HG03066 (cell line): ENCODE results near the gene MAP3K20.
"Not testable (repeated sequence)": the region's sequence is repeated elsewhere in the genome, so short reads cannot be mapped to it uniquely, and the experiment has no call there.

Experiments used
- ATAC-seq: cut with Tn5 transposase; IDR thresholded peaks from one replicate; pipeline ENCODE4 v1.9.1; 2021; ENCODE audit warnings: low read depth; ENCODE audit not compliant: unreplicated experiment

Gene MAP3K20

DNA sequence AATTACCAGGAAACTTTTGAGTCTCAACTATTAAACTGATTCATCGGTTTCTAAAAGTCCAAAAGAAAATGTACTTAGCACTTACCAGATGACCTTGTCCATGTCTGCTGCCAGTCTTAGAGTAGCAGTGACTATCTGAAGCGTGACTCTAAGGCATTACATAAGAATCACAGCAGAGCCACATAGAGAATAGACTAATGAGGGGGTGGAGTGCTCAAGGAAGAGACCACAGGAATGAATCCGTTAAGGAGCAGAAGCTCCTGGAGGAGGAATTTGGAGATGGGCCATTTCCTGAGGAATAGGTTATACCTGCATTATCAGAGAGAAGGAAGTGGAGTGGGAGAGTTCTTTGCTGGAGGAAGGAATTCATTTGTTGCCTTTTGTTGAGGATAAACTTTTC is 116.0 kb downstream of the MAP3K20 start:
- ATAC-seq, result no peak

DNA sequence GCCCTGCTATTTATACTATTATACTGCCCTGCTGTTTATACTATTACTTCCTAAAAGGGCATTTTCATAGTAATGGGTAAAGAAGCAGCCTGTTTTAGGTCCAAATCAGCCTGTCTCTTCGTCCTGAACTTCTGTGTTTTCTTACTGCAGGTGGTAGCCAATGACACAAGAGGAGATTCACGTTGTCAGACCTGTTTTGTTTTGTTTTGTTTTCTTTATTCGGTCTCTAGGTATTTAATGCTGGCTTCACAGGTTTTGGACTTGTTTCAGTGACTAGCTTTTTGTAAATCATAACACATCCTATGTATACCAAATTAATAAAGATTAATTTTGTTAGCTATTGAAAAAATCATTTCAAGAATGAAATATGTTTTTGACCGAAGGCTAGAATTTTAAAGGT is 116.4 kb downstream of the MAP3K20 start:
- no peak for ATAC-seq

DNA sequence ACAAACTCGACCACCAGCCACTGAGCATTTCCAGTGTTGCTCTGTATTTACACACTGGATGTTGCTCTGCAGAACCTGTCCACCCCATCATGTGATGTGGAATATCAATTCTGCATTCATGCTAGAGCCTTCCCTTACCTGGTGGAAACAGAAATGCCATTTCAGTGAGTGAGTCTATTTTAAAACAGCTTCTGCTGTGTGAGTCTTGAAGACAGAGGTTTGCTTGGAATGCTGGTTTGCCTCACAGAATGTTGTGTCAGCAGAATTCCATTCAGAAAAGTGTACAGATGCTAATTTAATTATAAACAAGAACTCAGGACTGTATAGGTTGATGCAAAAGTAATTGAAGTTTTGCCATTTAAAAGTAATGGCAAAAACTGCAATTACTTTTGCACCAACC is 118.3 kb downstream of the MAP3K20 start:
- no peak for ATAC-seq

DNA sequence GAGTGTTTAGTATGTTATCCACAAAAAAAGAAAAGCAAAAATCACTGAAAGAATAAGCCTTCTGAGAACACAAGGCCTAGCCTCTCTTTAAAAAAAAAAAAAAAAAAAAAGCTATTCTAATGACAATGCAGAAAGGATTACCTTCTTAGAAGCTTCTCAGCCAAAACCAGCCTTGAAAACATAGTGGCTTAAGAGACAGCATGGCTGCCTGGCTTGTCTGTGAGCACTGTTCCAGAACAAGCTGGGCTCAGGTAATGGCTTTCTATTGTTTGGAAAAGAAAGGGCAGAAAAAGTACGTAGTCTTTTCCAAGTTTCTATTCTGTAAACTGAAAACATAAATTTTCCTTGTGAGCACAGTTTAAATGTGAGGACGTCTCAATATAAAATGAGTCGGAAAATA is 119.5 kb downstream of the MAP3K20 start:
- ATAC-seq, result no peak

DNA sequence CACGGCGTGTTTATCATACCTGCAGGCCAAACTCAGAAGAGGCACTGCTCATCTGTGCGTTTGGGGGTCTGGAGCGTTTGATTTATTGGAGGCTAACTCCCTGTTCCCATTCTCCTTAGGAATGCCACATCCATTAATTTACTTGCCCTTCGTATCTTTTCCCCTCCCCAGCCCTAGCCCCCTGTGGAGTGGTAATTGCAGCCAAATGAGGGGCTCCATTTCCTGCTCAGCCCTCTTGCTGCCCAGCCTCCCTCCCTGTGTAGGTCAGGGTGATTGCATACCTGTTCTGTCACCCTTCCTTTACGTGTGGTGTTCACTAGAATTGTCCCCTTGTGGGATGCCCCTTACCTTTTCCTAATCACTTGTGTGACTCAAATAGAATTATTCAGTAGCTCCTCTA is 120.4 kb downstream of the MAP3K20 start:
- no peak for ATAC-seq

DNA sequence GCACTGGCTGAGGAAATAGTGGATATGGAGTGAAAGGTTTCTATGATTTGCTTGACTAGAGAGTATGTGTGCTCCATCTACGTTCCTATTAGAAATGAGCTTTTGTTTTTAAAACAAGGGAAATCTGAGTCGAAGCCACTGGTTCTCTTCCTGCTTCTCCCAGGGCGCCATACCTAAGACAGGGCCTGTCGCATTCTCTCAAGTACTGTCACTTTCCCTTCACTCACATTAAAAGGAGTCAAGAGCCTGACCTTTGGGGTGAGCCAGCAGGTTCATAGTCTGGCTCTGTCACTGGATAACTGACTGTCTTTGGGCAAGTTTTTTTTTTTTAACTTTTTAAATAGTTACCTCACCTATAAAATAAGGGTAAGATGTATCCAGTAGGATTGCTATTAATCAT is 121.0 kb downstream of the MAP3K20 start:
- no peak for ATAC-seq

DNA sequence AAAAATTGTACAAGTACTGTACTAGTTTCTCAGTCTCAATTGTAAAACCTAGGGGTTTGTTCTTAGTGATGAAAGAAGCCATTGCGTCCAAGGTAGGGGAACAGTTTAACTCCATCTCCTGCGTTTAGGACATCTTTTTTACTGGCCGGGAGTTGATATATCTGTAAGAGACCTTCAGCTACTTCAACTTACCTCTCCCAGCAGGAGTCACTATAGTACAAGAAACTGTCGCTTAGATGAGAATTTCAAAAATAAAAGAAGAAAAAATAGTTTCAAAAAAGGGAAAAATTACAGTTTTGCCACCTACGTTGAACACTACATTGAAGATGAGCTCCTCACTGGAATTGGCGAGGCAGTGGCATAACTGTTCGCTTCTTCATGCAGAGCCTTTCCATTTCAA is 122.7 kb downstream of the MAP3K20 start:
- no peak for ATAC-seq

DNA sequence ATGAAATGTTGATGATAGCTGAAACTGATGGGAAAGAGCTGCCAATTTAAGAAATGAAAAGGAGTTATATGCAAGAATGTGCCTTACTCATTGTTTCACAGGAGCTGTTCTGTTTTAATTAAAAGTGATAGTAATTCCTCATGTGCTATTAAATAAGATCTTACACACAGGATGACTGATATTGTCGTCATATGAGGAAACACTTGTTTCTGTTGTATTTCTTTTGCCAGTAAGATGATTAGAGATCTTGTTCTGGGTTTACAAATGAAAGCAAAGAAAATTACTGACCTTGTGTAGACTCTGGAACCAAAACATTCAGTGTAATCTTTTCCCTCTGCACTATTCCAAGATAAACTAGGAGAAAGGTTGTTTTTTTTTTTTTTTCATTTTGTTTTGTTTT is 123.6 kb downstream of the MAP3K20 start:
- no peak for ATAC-seq

DNA sequence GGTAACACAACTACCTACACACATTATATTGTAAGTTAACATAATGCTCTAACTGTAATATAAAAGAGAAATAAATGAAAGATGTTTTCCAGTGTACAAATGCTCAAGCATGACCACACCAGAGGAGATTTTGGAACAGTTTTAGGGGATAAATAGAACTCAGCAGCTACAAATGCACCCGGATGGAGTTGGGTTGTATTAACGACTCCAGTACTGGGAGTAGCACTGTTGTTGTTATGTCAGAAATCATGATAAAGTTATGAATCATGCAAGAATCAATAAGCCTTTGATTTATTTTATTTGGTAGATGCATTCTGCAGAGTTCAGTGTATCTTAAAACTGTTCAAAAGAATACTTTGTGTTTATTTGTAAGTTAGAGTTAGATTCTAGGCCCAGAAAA is 126.9 kb downstream of the MAP3K20 start:
- ATAC-seq, result no peak

DNA sequence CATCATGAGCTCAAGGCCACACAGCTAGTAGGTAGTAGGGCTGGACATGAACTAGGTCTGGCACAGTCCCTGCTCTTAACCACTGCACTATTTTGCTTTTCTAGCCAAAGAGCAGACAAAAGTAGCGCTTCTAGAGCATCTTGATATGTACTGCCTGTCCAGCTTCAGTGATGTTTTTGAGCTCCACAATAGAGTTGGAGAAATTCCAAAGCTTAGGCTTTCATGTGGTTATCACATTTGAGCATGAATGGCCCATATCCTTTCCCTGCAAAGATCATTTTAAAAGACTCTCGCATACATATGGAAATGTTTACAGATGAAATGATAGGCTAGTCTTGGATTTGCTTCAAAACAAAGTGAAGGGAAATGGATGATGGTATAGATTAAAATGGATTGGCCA is 128.7 kb downstream of the MAP3K20 start:
- ATAC-seq, result no peak

DNA sequence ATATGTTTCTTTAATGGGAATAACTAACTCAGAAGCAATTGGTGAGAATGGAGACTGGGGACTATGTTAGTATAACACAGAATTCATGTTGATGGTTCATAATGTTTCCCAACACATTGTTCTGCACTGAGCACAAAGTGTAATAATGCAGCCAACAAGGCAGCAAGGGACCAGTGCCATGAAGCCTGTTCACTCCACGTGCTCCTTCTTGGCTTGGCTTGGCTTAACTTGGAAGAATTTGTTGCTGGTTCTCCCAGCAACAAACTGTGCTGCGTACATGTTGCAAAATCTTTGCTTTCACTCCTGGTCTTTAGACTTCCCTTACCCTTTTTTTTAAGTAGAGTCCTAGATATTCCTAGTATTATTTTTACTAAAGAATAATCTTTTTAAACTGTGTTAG is 129.7 kb downstream of the MAP3K20 start:
- no peak for ATAC-seq

DNA sequence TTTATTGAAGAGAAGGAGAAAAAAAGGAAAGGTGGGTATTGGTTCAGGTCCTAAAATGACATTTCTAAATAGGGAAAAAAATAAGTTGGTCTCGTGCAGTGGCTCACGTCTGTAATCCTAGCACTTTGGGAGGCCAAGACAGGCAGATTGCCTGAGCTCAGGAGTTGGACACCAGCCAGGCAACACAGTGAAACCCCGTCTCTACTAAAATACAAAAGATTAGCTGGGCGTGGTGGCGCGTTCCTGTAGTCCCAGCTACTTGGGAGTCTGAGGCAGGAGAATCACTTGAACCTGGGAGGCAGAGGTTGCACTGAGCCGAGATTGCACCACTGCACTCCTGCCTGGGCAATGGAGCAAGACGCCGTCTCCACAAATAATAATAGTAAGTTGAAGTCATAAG is 131.5 kb downstream of the MAP3K20 start:
- ATAC-seq, result not testable (repeated sequence)

DNA sequence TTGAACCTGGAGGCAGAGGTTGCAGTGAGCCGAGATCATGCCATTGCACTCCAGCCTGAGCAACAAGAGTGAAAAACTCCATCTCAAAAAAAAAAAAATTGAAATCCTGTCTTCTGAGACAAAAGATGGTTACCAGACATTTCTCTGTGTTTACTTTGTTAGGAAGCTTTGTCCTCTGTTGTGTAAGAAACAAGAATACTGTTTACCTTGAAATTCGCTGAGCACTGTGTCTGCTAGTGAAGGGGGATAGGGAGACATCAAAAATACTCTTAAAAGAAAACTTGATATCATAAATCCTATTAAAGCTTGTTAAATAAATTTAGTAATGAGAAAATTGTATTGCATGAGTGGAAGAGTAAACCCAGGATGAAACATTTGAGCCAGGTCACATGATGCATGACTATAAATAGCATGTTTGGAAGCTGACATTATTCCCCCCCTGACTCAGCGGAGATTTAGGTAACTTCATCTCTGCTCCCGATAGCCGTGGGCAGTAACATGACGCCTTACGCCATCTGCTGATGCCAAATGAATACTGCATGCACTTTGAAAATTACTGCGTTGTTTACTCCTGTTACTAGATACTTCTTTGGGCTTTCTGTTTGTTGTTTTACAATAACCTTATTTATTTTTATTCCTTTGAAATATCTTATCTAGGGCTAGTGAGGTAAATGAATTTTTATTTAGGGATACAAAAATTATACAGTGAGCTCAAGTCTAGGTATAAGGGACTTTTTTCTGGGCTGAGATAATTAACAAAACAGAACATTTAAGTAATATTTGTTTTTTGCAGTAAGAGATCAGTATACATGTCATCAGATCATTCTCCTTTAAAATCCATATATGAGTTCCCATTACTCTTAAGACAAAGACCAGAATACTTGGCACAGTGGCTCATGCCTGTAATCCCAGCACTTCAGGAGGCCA is 134.9 kb downstream of the MAP3K20 start:
- peak; percentile 79 for ATAC-seq

DNA sequence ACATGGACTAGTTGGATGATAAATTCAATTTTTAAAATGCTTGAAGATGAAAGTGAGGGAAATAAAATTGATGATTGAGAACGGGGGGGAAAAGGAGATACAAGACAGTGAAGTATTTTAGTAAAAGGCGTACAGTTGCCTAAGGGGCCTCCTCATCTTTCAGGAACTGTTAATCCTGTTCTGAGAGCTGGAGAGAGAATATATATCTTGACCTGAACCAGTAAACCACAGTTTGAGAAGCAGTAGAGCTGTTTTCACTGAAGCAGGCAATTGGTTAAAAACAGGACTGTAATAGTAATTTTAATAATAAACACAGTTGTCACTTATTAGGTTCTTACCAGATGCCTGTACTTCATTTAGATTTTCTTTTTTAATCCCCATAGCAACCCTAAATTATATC is 137.5 kb downstream of the MAP3K20 start:
- no peak for ATAC-seq

DNA sequence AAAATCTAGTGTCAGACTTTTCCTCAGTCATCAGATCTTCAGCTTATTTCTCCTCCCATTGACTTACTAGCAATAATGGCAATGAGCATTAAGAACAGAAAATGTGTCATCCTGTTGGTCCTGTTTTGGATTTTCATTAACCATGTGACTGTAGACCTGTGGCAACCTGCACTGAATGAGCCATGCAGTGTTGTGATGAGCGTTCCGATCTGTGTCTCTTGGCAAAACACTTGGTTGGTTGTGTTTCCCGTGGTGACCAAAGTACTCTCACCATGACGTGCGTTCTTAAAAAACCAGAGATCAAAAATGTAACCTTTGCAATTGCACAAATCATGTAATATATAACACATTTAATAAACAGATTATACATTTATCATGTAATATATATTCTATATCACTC is 138.6 kb downstream of the MAP3K20 start:
- ATAC-seq, result no peak

DNA sequence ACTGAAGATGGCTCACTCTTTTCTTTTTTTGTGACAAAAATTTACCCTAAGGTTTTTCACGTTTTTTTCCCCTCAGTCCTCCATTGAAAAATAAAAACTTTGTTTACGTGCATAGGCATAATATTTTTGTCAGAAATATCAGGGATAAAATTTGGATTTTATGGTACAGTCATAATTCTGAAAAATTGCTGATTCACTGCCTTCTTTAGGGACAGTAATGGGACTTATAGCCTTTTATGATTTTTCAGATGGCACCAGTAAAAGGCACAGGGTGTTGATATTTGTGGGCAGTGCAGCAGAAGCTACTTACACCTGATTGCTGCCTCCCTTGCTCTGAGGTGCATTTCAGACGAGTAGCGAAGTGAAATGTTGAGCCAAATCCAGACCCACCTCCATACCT is 139.7 kb downstream of the MAP3K20 start:
- no peak for ATAC-seq

DNA sequence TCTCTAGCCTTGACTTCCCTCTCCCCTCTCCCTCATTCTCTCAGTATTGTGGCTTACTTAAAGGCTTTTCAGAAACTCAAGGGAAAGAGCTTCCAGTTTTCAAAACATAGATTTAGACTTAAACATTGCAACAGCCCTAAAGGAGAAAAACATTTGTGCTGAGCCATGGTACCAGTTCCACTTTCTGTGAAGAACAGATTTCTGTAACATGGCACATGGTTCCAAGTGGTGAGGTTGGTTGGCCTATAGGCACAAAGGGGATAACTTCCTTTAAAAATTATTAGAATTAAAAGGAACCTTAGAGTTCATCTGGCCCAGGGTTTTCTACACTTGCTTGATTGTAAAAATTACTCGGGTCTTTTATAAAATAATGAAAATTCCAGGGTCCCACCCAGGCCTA is 140.4 kb downstream of the MAP3K20 start:
- no peak for ATAC-seq

DNA sequence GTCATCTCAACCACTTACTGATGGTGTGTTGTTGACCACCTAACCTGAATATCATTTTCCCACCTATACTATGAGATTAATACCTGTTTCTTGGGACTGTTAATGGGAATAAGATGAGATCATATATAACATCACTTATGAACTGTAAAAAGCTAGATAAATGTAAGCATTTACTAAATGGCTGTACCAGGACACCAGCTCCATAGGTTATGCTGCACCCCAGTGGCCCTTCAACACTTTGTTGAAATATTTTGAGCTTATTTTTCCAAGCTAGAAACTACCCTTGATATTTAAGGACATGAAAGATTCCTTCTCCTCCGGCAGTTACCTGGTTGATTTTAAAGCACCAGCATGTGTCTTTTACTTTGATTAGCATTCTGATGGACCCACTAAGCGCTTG is 141.0 kb downstream of the MAP3K20 start:
- ATAC-seq, result no peak

DNA sequence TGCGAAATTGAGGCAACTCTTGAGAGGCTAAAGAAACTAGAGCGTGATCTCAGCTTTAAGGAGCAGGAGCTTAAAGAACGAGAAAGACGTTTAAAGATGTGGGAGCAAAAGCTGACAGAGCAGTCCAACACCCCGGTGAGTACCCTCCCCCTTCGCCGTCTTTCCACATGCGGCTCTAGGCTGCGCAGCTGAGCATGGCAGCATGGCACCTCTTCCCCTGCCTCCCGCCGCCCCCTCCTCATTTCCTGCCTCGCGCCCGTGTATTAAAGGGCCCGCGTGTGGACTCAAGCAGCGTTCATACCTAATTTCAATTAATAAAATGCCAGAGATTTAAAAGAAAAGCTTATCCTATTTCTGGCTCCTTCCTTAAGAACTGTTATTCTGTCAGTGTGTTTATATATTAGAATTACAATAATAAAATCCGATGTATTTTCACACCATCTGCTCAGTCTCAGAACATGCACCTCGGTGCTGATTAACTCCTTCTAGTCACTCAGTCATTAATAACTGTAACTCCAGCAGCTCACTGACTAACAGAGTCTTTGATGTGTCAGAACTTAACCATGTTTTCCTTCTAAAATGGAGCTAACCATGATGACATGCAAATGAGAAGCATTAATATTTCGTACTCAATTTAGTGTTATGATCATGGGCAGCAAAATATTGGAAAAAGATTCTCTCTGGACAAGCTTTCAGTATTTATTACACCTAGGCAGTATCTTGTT is 141.6 kb downstream of the MAP3K20 start:
- ATAC-seq, result no peak

DNA sequence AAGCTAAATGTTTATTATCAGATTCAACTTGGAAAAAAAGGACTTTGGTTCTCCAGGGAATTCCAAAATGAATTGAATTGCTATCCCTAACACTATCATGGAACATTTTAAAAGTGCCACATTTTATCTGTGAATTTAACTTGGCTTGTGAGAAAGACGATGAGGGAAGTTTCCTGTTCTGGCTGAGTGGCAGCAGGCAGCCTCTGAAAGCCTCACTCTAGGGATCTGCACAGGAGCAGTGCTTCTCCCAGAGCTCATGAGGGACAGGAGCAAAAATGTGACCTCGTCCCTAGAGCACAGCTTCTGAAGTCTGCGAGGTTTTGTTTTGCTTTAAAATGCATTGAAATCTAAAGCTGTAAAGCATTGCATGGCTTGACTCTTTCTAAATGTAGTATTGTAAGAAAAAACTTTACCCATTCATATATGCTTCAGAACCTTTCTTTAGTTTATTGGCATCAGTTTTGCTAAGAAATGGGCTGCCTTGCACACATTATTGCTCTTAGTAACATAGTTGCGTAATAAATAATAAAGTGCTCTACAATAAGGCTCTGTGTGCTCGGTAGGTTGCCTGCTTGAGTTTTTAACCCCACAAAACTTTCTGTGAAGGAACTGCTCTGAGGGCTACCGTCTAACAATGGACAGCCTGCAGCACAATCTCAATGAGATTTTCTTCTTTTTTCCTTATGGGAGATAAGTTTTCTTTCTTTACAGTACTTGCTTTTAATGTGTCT is 142.8 kb downstream of the MAP3K20 start:
- no peak for ATAC-seq

DNA sequence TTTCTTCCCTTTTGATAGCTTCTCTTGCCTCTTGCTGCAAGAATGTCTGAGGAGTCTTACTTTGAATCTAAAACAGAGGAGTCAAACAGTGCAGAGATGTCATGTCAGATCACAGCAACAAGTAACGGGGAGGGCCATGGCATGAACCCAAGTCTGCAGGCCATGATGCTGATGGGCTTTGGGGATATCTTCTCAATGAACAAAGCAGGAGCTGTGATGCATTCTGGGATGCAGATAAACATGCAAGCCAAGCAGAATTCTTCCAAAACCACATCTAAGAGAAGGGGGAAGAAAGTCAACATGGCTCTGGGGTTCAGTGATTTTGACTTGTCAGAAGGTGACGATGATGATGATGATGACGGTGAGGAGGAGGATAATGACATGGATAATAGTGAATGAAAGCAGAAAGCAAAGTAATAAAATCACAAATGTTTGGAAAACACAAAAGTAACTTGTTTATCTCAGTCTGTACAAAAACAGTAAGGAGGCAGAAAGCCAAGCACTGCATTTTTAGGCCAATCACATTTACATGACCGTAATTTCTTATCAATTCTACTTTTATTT is 145.6 kb downstream of the MAP3K20 start:
- ATAC-seq, result no peak
